HG02938 (cell line): ENCODE results near the gene RHOT2.
A peak's percentile ranks its signal among the peaks of the same experiment; 100 is the strongest.

Experiments
- ATAC-seq: cut with Tn5 transposase; IDR thresholded peaks from one replicate; pipeline ENCODE4 v1.9.1; 2021; ENCODE audit warnings: mild to moderate bottlenecking, moderate library complexity; ENCODE audit not compliant: unreplicated experiment

Gene RHOT2

GRCh38 chr16:667780-668518 lies at the start of gene RHOT2:
Gene RHOT2 (plus strand): TSS chr16:668132. CDS start chr16:668200, 68 bp downstream.
- ATAC-seq, result peak; percentile 73

GRCh38 chr16:619476-620100 lies 48.3 kb upstream of the RHOT2 start:
- no peak for ATAC-seq

- no peak for ATAC-seq
Observed at GRCh38 chr16:620700-621525, 47.0 kb upstream of the RHOT2 start.

- ATAC-seq, result no peak
Observed at GRCh38 chr16:621526-622105, 46.3 kb upstream of the RHOT2 start.

- no peak for ATAC-seq
Observed at GRCh38 chr16:622920-623280, 45.0 kb upstream of the RHOT2 start.

GRCh38 chr16:624526-625070 lies 43.3 kb upstream of the RHOT2 start:
- ATAC-seq, result no peak

- ATAC-seq, result no peak
Observed at GRCh38 chr16:625117-625976, 42.6 kb upstream of the RHOT2 start.

- no peak for ATAC-seq
Observed at GRCh38 chr16:625977-626765, 41.8 kb upstream of the RHOT2 start.

- no peak for ATAC-seq
Observed at GRCh38 chr16:626787-627453, 41.0 kb upstream of the RHOT2 start.

- no peak for ATAC-seq
Observed at GRCh38 chr16:627454-628239, 40.3 kb upstream of the RHOT2 start.

GRCh38 chr16:628321-629061 lies 39.4 kb upstream of the RHOT2 start:
- no peak for ATAC-seq

GRCh38 chr16:629185-629832 lies 38.6 kb upstream of the RHOT2 start:
- no peak for ATAC-seq

- no peak for ATAC-seq
Observed at GRCh38 chr16:629833-630248, 38.1 kb upstream of the RHOT2 start.

GRCh38 chr16:630249-630814 lies 37.6 kb upstream of the RHOT2 start:
- no peak for ATAC-seq

GRCh38 chr16:630815-631405 lies 37.0 kb upstream of the RHOT2 start, which contains the start of gene WFIKKN1:
Gene WFIKKN1 (plus strand): TSS chr16:630985. CDS start chr16:631254, 269 bp downstream.
- no peak for ATAC-seq

- no peak for ATAC-seq
Observed at GRCh38 chr16:631808-632358, 36.0 kb upstream of the RHOT2 start.
